Type B pancreatic cell (in vitro differentiated cells): ENCODE results near the gene RFTN1. TPM values are rescaled to one million over a fixed set of nuclear protein-coding genes. Genes with fewer than 3 reads are reported as not detected.
A peak's percentile ranks its signal among the peaks of the same experiment; 100 is the strongest.

Experiments
- DNase-seq: peaks from one replicate; pipeline ENCODE4 v3.0.0; 2021; ENCODE audit warnings: mixed read lengths; ENCODE audit not compliant: unreplicated experiment; ENCODE audit errors: extremely low spot score
- H3K27ac Mint-ChIP-seq: 2 replicates; pipeline ENCODE4 v1.8.0; 2021; ENCODE audit warnings: mild to moderate bottlenecking, mixed read lengths
- H3K27me3 Mint-ChIP-seq: 2 replicates; pipeline ENCODE4 v1.8.0; 2021; ENCODE audit warnings: mixed read lengths
- H3K36me3 Mint-ChIP-seq: 2 replicates; pipeline ENCODE4 v1.8.0; 2021; ENCODE audit warnings: mixed read lengths
- H3K4me1 Mint-ChIP-seq: one replicate; pipeline ENCODE4 v1.8.0; 2021; ENCODE audit warnings: mixed read lengths; ENCODE audit not compliant: unreplicated experiment
- H3K4me3 Mint-ChIP-seq: 2 replicates; pipeline ENCODE4 v1.8.0; 2021; ENCODE audit warnings: mild to moderate bottlenecking, mixed read lengths
- H3K9me3 Mint-ChIP-seq: 2 replicates; pipeline ENCODE4 v1.8.0; 2021; ENCODE audit warnings: mixed read lengths
- CTCF ChIP-seq: fragments of 200-600 bp; sonication (generic); conservative IDR thresholded peaks from 2 replicates; pipeline ENCODE4 v1.5.0; 2021; ENCODE audit warnings: antibody characterized with exemption, mild to moderate bottlenecking
- total RNA-seq: library from RNA; stranded (reverse); gene quantifications from 2 replicates; pipeline ENCODE4 v1.2.1, GENCODE V29; 2021; ENCODE audit warnings: low replicate concordance

RFTN1 gene
- total RNA-seq, 1 donor from 2014 or later, result 18.3 TPM

GRCh38 chr3:16302082-16302631 is 211.3 kb downstream of the RFTN1 start:
- no peak for TF ChIP-seq CTCF
- Mint-ChIP-seq H3K4me3 (no peak overlapping the region), H3K27ac (no peak overlapping the region), H3K27me3 (no peaks in the 10 kb centered on the region), H3K4me1 (peaks cover 12% of the 10 kb centered on the region), H3K36me3 (peaks cover 42% of the 10 kb centered on the region), H3K9me3 (no peaks in the 10 kb centered on the region)
- no peak for DNase-seq

GRCh38 chr3:16301507-16301906 is 212.0 kb downstream of the RFTN1 start:
- H3K27ac Mint-ChIP-seq, result peak overlapping the region; percentile 28
- H3K4me3 Mint-ChIP-seq, result no peak overlapping the region
- no peaks in the 10 kb centered on the region for H3K9me3 Mint-ChIP-seq
- H3K27me3 Mint-ChIP-seq, result no peaks in the 10 kb centered on the region
- peaks cover 12% of the 10 kb centered on the region for H3K4me1 Mint-ChIP-seq
- no peak for TF ChIP-seq CTCF
- no peak for DNase-seq
- H3K36me3 Mint-ChIP-seq, result peaks cover 46% of the 10 kb centered on the region

GRCh38 chr3:16300881-16301359 is 212.6 kb downstream of the RFTN1 start:
- Mint-ChIP-seq H3K27ac (no peak overlapping the region), H3K36me3 (peaks cover 51% of the 10 kb centered on the region), H3K4me3 (no peak overlapping the region), H3K9me3 (no peaks in the 10 kb centered on the region), H3K4me1 (peaks cover 12% of the 10 kb centered on the region), H3K27me3 (no peaks in the 10 kb centered on the region)
- TF ChIP-seq CTCF, result no peak
- DNase-seq, result no peak

GRCh38 chr3:16300307-16300706 is 213.2 kb downstream of the RFTN1 start:
- Mint-ChIP-seq H3K4me1 (peaks cover 12% of the 10 kb centered on the region), H3K36me3 (peaks cover 53% of the 10 kb centered on the region), H3K27me3 (no peaks in the 10 kb centered on the region), H3K4me3 (no peak overlapping the region), H3K27ac (no peak overlapping the region), H3K9me3 (no peaks in the 10 kb centered on the region)
- DNase-seq, result no peak
- no peak for TF ChIP-seq CTCF

GRCh38 chr3:16299746-16300145 is 213.8 kb downstream of the RFTN1 start:
- Mint-ChIP-seq H3K4me1 (peaks cover 12% of the 10 kb centered on the region), H3K27ac (no peak overlapping the region), H3K27me3 (no peaks in the 10 kb centered on the region), H3K9me3 (no peaks in the 10 kb centered on the region), H3K36me3 (peaks cover 53% of the 10 kb centered on the region), H3K4me3 (no peak overlapping the region)
- no peak for DNase-seq
- no peak for TF ChIP-seq CTCF

- no peaks in the 10 kb centered on the region for H3K9me3 Mint-ChIP-seq
- no peak overlapping the region for H3K27ac Mint-ChIP-seq
- peaks cover 12% of the 10 kb centered on the region for H3K4me1 Mint-ChIP-seq
- H3K4me3 Mint-ChIP-seq, result no peak overlapping the region
- no peak for DNase-seq
- peaks cover 49% of the 10 kb centered on the region for H3K36me3 Mint-ChIP-seq
- no peak for TF ChIP-seq CTCF
- H3K27me3 Mint-ChIP-seq, result no peaks in the 10 kb centered on the region
Observed at GRCh38 chr3:16298891-16299290, 214.6 kb downstream of the RFTN1 start.
